H1 (cell line): ENCODE measurements around the gene CELF4. TPM values are rescaled to one million over a fixed set of nuclear protein-coding genes. Genes with fewer than 3 reads are reported as not detected.

Experiments
- CTCF ChIA-PET: fragments of 300-600 bp; sonication (Branson Sonifier 250); formaldehyde crosslinking; loops from one replicate; lab custom pipeline; 2021; ENCODE audit not compliant: partially characterized antibody; lab: Charles Lee
- POLR2A ChIA-PET: fragments of 300-600 bp; sonication (Branson Sonifier 250); formaldehyde crosslinking; loops from one replicate; lab custom pipeline; 2021; ENCODE audit warnings: inconsistent platforms; ENCODE audit not compliant: partially characterized antibody; lab: Charles Lee
- DNase-seq, 2 experiments: peaks; one replicate each; pipeline versions ENCODE4 v3.0.0 to v3.0.0-alpha.2; 2010 to 2022; ENCODE audit warnings: low spot score in 2 of 2, low read depth in 1 of 2, mixed read lengths in 1 of 2
- FAIRE-seq: peaks from 2 replicates; lab custom pipeline; 2011; peaks lifted over from hg19 to GRCh38; lab: Jason Lieb, UNC
- H2AFZ ChIP-seq: 2 replicates; pipeline ENCODE4 v1.8.1; 2012; ENCODE audit warnings: low read length, inconsistent platforms
- H2AK5ac ChIP-seq: 2 replicates; pipeline ENCODE4 v1.6.1; 2013; ENCODE audit warnings: low read depth, low read length
- H2BK120ac ChIP-seq: replicated peaks from 2 replicates; pipeline ENCODE3; 2013; ENCODE audit warnings: low read depth, low read length, inconsistent platforms
- H2BK12ac ChIP-seq: 2 replicates; pipeline ENCODE4 v1.6.1; 2013; ENCODE audit warnings: low read depth, low read length
- H2BK15ac ChIP-seq: 2 replicates; pipeline ENCODE4 v1.6.1; 2013; ENCODE audit warnings: low read length
- H2BK20ac ChIP-seq: 2 replicates; pipeline ENCODE4 v1.6.1; 2013; ENCODE audit warnings: low read length
- H2BK5ac ChIP-seq: 2 replicates; pipeline ENCODE4 v1.6.1; 2013; ENCODE audit warnings: low read depth, low read length
- H3K14ac ChIP-seq: 2 replicates; pipeline ENCODE4 v1.6.1; 2013; ENCODE audit warnings: inconsistent platforms; ENCODE audit not compliant: insufficient read length
- H3K18ac ChIP-seq: 2 replicates; pipeline ENCODE4 v1.6.1; 2013; ENCODE audit warnings: low read length; ENCODE audit errors: extremely low read depth
- H3K23ac ChIP-seq: 2 replicates; pipeline ENCODE4 v1.6.1; 2013; ENCODE audit warnings: inconsistent platforms; ENCODE audit not compliant: insufficient read length
- H3K23me2 ChIP-seq: 2 replicates; pipeline ENCODE4 v1.6.1; 2013; ENCODE audit warnings: low read depth, low read length
- H3K27ac ChIP-seq: 2 replicates; pipeline ENCODE4 v1.6.1; 2011; ENCODE audit warnings: low read depth, low read length, inconsistent platforms
- H3K27me3 ChIP-seq, 4 experiments: replicated peaks in 1 of 4; 1 replicate in 1 of 4; 2 replicates in 3 of 4; pipeline versions ENCODE4 v1.6.1 to v1.8.1; 2011 to 2013; ENCODE audit warnings: low read length in 3 of 4, mild to moderate bottlenecking in 3 of 4, inconsistent platforms in 2 of 4, mixed read lengths in 2 of 4, moderate library complexity in 1 of 4; ENCODE audit not compliant: control insufficient read depth in 3 of 4, insufficient read depth in 3 of 4; ENCODE audit errors: extremely low read depth in 1 of 4
- H3K36me3 ChIP-seq, 4 experiments: 2 replicates each; pipeline versions ENCODE4 v1.6.1 to v1.8.1; 2011 to 2013; ENCODE audit warnings: mild to moderate bottlenecking in 4 of 4, low read length in 3 of 4, moderate library complexity in 2 of 4, control low read depth in 1 of 4, inconsistent platforms in 1 of 4; ENCODE audit not compliant: insufficient read depth in 4 of 4, control insufficient read depth in 2 of 4
- H3K4ac ChIP-seq: replicated peaks from 2 replicates; pipeline ENCODE3; 2013; ENCODE audit warnings: low read length, low read depth, mixed read lengths, inconsistent platforms; ENCODE audit not compliant: insufficient read length
- H3K4me1 ChIP-seq, 4 experiments: replicated peaks in 1 of 4; 1 replicate in 1 of 4; 2 replicates in 3 of 4; pipeline versions ENCODE4 v1.6.1 to v1.8.1; 2011 to 2013; ENCODE audit warnings: low read length in 3 of 4, inconsistent platforms in 2 of 4, mixed read lengths in 1 of 4; ENCODE audit not compliant: insufficient read depth in 4 of 4, control insufficient read depth in 3 of 4
- H3K4me2 ChIP-seq, 2 experiments: 2 replicates each; pipeline versions ENCODE4 v1.6.1 to v1.8.1; 2011 to 2013; ENCODE audit warnings: low read depth in 2 of 2, low read length in 2 of 2, control low read depth in 1 of 2, inconsistent platforms in 1 of 2, mild to moderate bottlenecking in 1 of 2; ENCODE audit not compliant: insufficient read depth in 1 of 2
- H3K4me3 ChIP-seq, 4 experiments: fragments of 200-600, 300-600 bp in 1 of 4; sonication (generic), shearing (Covaris generic), sonication (Bioruptor Twin) in 1 of 4; 2 replicates each; pipeline versions ENCODE4 v1.5.1 to v1.8.1; 2011 to 2016; ENCODE audit warnings: low read length in 4 of 4, low read depth in 3 of 4, control low read depth in 2 of 4, inconsistent platforms in 2 of 4, mild to moderate bottlenecking in 2 of 4, mixed read lengths in 1 of 4, moderate library complexity in 1 of 4; ENCODE audit not compliant: insufficient read depth in 2 of 4; ENCODE audit errors: extremely low read depth in 1 of 4
- H3K56ac ChIP-seq: replicated peaks from 2 replicates; pipeline ENCODE3; 2013; ENCODE audit warnings: low read depth, mild to moderate bottlenecking, mixed read lengths, low read length, inconsistent platforms; ENCODE audit not compliant: insufficient read length
- H3K79me1 ChIP-seq: 2 replicates; pipeline ENCODE4 v1.6.1; 2013; ENCODE audit warnings: low read depth, low read length, control low read depth
- H3K79me2 ChIP-seq, 2 experiments: 2 replicates each; pipeline versions ENCODE4 v1.6.1 to v1.8.1; 2012 to 2013; ENCODE audit warnings: low read length in 2 of 2, mild to moderate bottlenecking in 2 of 2, inconsistent platforms in 1 of 2; ENCODE audit not compliant: insufficient read depth in 2 of 2, control insufficient read depth in 1 of 2
- H3K9ac ChIP-seq, 4 experiments: replicated peaks in 1 of 4; 1 replicate in 1 of 4; 2 replicates in 3 of 4; pipeline versions ENCODE4 v1.6.1 to v1.8.1; 2011 to 2013; ENCODE audit warnings: low read depth in 3 of 4, low read length in 3 of 4, control low read depth in 2 of 4, mild to moderate bottlenecking in 2 of 4, moderate library complexity in 2 of 4, inconsistent platforms in 1 of 4; ENCODE audit errors: extremely low read depth in 1 of 4
- H3K9me3 ChIP-seq, 2 experiments: 2 replicates each; pipeline versions ENCODE4 v1.6.1 to v1.8.1; 2012 to 2013; ENCODE audit warnings: mild to moderate bottlenecking in 2 of 2, moderate library complexity in 2 of 2, control low read depth in 1 of 2, inconsistent platforms in 1 of 2, low read depth in 1 of 2, low read length in 1 of 2, mixed read lengths in 1 of 2; ENCODE audit not compliant: insufficient read depth in 2 of 2
- H4K20me1 ChIP-seq, 2 experiments: replicated peaks in 1 of 2; 2 replicates each; pipeline versions ENCODE3 to v1.8.1; 2011 to 2013; ENCODE audit warnings: inconsistent platforms in 2 of 2, low read length in 2 of 2, mild to moderate bottlenecking in 1 of 2; ENCODE audit not compliant: insufficient read depth in 2 of 2, control insufficient read depth in 1 of 2
- H4K5ac ChIP-seq: 2 replicates; pipeline ENCODE4 v1.6.1; 2013; ENCODE audit warnings: low read length, low read depth, mixed read lengths, inconsistent platforms; ENCODE audit not compliant: insufficient read length
- H4K8ac ChIP-seq: 2 replicates; pipeline ENCODE4 v1.8.0; 2013; ENCODE audit warnings: mild to moderate bottlenecking, moderate library complexity, low read length, inconsistent platforms; ENCODE audit not compliant: insufficient read depth; ENCODE audit errors: extremely low read depth
- H4K91ac ChIP-seq: replicated peaks from 2 replicates; pipeline ENCODE3; 2013; ENCODE audit warnings: low read length, mixed read lengths, inconsistent platforms; ENCODE audit not compliant: insufficient read length
- CBX5 ChIP-seq: fragments of 300-800, 300-1000 bp; sonication (generic); IDR thresholded peaks from 2 replicates; pipeline ENCODE4 v1.7.1; 2016; ENCODE audit warnings: antibody characterized with exemption, low read length, low read depth
- CREB1 ChIP-seq: IDR thresholded peaks from 2 replicates; pipeline ENCODE4 v1.6.1; 2012; ENCODE audit warnings: inconsistent platforms
- SIN3A ChIP-seq, 2 experiments: IDR thresholded peaks in 1 of 2; conservative IDR thresholded peaks in 1 of 2; 2 replicates each; pipeline ENCODE4 v1.6.1; 2011 to 2012; ENCODE audit warnings: low read length in 2 of 2, improper control_type of control experiment in 1 of 2, low read depth in 1 of 2, mild to moderate bottlenecking in 1 of 2
- WGBS, 2 experiments: shearing (Covaris generic) in 1 of 2; methylation state at CpG; one replicate each; pipeline versions ENCODE4 v1.1.6 to v1.1.7; 2013 to 2015; ENCODE audit warnings: low lambda C conversion rate in 2 of 2, mixed read lengths in 2 of 2, inconsistent platforms in 1 of 2, low coverage in 1 of 2, missing lambda C conversion rate in 1 of 2; ENCODE audit not compliant: insufficient replicate concordance in 2 of 2, insufficient coverage in 1 of 2, insufficient read length in 1 of 2; ENCODE audit errors: extremely low coverage in 1 of 2, missing lambda C conversion rate in 1 of 2; 5-methylcytosine and 5-hydroxymethylcytosine counted together
- polyA plus RNA-seq, 7 experiments: library from polyadenylated mRNA; depleted of rRNA in 3 of 7; stranded (reverse) in 5 of 7; unstranded in 2 of 7; fragments of >200 nt in 5 of 7; fragments of 200-250 nt in 2 of 7; gene quantifications; 1 replicate in 5 of 7; 2 replicates in 1 of 7; 4 replicates in 1 of 7; pipeline versions ENCODE4 v1.2.1 to v1.2.3, GENCODE V29; 2011 to 2013; ENCODE audit warnings: missing spikeins in 2 of 7, mixed read lengths in 2 of 7
- total RNA-seq: library from RNA; stranded (reverse); fragmentation: NEBNext Ultra II Directional; extraction: Animal tissue kit (Norgen Biotek cat#: 25700); gene quantifications from 2 replicates; pipeline ENCODE4 v1.2.1, GENCODE V29; 2021

Gene CELF4
- total and polyA plus RNA-seq, 2 of the 8 experiments (the other 6 are each of a cell fraction or from before 2014, with no cell fraction given), result 1.6 to 3.4 TPM

DNA sequence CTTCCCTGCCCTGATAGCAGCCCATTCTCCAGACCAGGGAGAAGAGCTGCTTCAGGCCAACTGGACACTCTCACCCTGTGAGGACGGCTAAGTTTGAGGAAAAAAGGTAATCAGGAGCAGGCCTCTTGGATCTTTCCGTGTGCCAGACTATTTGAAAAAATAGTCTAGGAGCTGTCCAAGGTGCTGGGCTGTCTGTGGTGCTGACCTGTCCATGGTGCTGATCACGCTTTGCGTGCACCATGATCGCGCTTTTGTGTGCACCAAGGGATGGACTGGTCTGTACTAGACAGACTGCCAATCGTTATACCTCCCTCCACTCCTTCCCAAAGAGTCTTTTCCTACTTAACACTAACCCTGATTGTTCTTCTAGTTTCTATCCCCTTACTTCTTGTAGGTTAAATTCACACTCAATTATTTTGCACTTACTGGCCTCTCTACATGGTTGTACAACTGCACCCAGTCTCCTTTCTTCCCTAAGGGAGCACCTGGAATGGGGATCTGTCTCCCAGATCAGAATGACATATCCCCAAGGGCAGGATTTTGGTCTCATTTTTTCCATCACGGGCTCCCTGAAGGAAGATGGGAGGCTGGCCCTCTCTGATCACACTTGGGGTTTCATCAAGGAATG lies 295.4 kb downstream of the CELF4 start:
- DNase-seq (peak in 1 of 2 experiments; percentile 85), FAIRE-seq (peak; percentile 50)
- no peak overlapping the region for H2BK120ac ChIP-seq
- no peak overlapping the region for H3K56ac ChIP-seq
- H3K79me2 ChIP-seq, result no peaks in the 10 kb centered on the region
- 34% methylated on average over 8 of the region's 8 CpGs; no CpG with 5 or more reads in 1 of the 2 experiments for WGBS, 2 experiments
- no peak overlapping the region for H2AK5ac ChIP-seq
- H3K4me1 ChIP-seq, result no peaks in the 10 kb centered on the region
- no peak overlapping the region for H2BK15ac ChIP-seq
- no peak overlapping the region for H4K91ac ChIP-seq
- peaks cover 0 to 10% of the 10 kb centered on the region in 2 experiments; a peak in 1 of 4 replicates for H3K9me3 ChIP-seq
- peaks cover 2 to 6% of the 10 kb centered on the region in 2 experiments for H4K20me1 ChIP-seq
- no peak overlapping the region for H2AFZ ChIP-seq
- no peak overlapping the region for H4K8ac ChIP-seq
- H4K5ac ChIP-seq, result no peak overlapping the region
- H3K23ac ChIP-seq, result no peak overlapping the region
- H2BK5ac ChIP-seq, result no peak overlapping the region
- no peaks in the 10 kb centered on the region for H3K23me2 ChIP-seq
- H3K4me2 ChIP-seq, result no peak overlapping the region
- H2BK12ac ChIP-seq, result no peak overlapping the region
- ChIA-PET POLR2A (no interaction called here), CTCF (interaction anchor here (3.0 kb wide), 1 partner anchor 9 kb away, joined by 12 read pairs; no protein-coding TSS in a partner anchor)
- H3K4ac ChIP-seq, result no peak overlapping the region
- H3K79me1 ChIP-seq, result no peaks in the 10 kb centered on the region
- H3K18ac ChIP-seq, result no peak overlapping the region
- no peak overlapping the region for H3K14ac ChIP-seq
- H3K36me3 ChIP-seq, result no peaks in the 10 kb centered on the region
- no peaks in the 10 kb centered on the region for H3K27me3 ChIP-seq
- H3K27ac ChIP-seq, result no peak overlapping the region
- H3K4me3 ChIP-seq, result no peak overlapping the region
- no peak overlapping the region for H2BK20ac ChIP-seq
- no peak overlapping the region for H3K9ac ChIP-seq
- TF ChIP-seq SIN3A (conservative IDR thresholded peaks at IDR 0.05 in 1 of 2, IDR thresholded peaks at IDR 0.05 in 1 of 2; ENCODE audit: low read depth in 1 of 2, low read length in 2 of 2), result peak; percentile 99 to 100
- TF ChIP-seq CBX5, result no peak
- TF ChIP-seq CREB1, result peak; percentile 45; the same call in 1 of the 2 replicates
